ENCODE data around the gene BTG1. TPM values are rescaled to one million over a fixed set of nuclear protein-coding genes. Genes with fewer than 3 reads are reported as not detected.

Gene BTG1
- total RNA-seq, 1 experiment from 2014 or later: 29.8 TPM

DNA sequence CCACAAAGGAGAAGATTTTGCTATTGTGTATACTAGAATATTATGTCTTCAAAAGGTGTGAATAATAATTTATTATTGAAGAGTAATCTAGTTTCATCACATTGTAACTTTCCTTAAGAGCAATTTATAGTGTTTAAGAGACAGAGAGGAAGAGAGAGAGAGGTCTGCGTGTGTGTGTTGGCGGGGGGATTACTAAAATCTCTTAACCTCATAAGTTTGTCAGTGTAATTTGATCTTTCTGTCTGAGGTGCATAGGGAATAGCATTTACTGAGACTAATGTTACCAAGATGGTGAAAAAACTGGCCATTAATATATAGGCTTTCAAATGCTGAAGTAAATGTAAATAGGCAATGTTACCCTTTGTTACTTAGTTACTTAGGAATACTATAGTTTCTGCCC lies 48.2 kb upstream of the BTG1 start:
- Histone ChIP-seq H3K36me3 (ENCODE audit: low read depth, low read length) (no peaks in the 10 kb centered on the region), H3K4me1 (ENCODE audit: insufficient read depth, low read length) (no peaks in the 10 kb centered on the region), H4K20me1 (ENCODE audit: low read length) (no peaks in the 10 kb centered on the region), H3K27me3 (ENCODE audit: low read length) (no peaks in the 10 kb centered on the region), H2AFZ (ENCODE audit: low read length) (no peak overlapping the region), H3K79me2 (ENCODE audit: low read length) (no peaks in the 10 kb centered on the region), H3K4me3 (ENCODE audit: low read length) (no peak overlapping the region), H3K4me2 (ENCODE audit: low read length) (no peak overlapping the region), H3K9me3 (ENCODE audit: low read length) (no peaks in the 10 kb centered on the region), H3F3A (ENCODE audit: low read length, unreplicated experiment) (no peaks in the 10 kb centered on the region), H3K9me2 (replicated peaks; ENCODE audit: low read length) (no peaks in the 10 kb centered on the region), H3K9ac (ENCODE audit: low read length) (no peak overlapping the region), H3K27ac (ENCODE audit: low read length) (no peak overlapping the region)
- ChIA-PET CTCF (interaction anchor here (0.7 kb wide), 1 partner anchor 356 kb away, joined by 3 read pairs; no protein-coding TSS in a partner anchor), POLR2A (ENCODE audit: unreplicated experiment) (no interaction called here)
- BruUV-seq (replicated peaks): no TSS peak
- TF ChIP-seq CTCF (conservative IDR thresholded peaks at IDR 0.05; ENCODE audit: low read depth, low read length) (no peak), EZH2 (IDR thresholded peaks at IDR 0.05; ENCODE audit: low read length, unreplicated experiment) (no peak), EZH2phosphoT487 (IDR thresholded peaks at IDR 0.05; ENCODE audit: borderline replicate concordance, low read length) (no peak)
- no peak for DNase-seq
- intact Hi-C loops (cut with micrococcal nuclease): no loop called here
- ATAC-seq: no peak

- BruUV-seq (replicated peaks): no TSS peak
- Histone ChIP-seq H3F3A (ENCODE audit: low read length, unreplicated experiment) (no peaks in the 10 kb centered on the region), H3K4me3 (ENCODE audit: low read length) (no peak overlapping the region), H3K27me3 (ENCODE audit: low read length) (no peaks in the 10 kb centered on the region), H3K9me2 (replicated peaks; ENCODE audit: low read length) (no peaks in the 10 kb centered on the region), H3K9ac (ENCODE audit: low read length) (no peak overlapping the region), H3K9me3 (ENCODE audit: low read length) (no peaks in the 10 kb centered on the region), H3K79me2 (ENCODE audit: low read length) (no peaks in the 10 kb centered on the region), H2AFZ (ENCODE audit: low read length) (no peak overlapping the region), H3K4me1 (ENCODE audit: insufficient read depth, low read length) (no peaks in the 10 kb centered on the region), H3K36me3 (ENCODE audit: low read depth, low read length) (no peaks in the 10 kb centered on the region), H4K20me1 (ENCODE audit: low read length) (no peaks in the 10 kb centered on the region), H3K4me2 (ENCODE audit: low read length) (no peak overlapping the region), H3K27ac (ENCODE audit: low read length) (no peak overlapping the region)
- TF ChIP-seq EZH2 (IDR thresholded peaks at IDR 0.05; ENCODE audit: low read length, unreplicated experiment): no peak
- intact Hi-C loops (cut with micrococcal nuclease): no loop called here
- ChIA-PET CTCF (interaction anchor here (0.7 kb wide), 1 partner anchor 357 kb away, joined by 3 read pairs; no protein-coding TSS in a partner anchor), POLR2A (ENCODE audit: unreplicated experiment) (no interaction called here)
- ATAC-seq (no peak), DNase-seq (no peak)
Observed at GRCh38 chr12:92193063-92193462, 47.4 kb upstream of the BTG1 start.

DNA sequence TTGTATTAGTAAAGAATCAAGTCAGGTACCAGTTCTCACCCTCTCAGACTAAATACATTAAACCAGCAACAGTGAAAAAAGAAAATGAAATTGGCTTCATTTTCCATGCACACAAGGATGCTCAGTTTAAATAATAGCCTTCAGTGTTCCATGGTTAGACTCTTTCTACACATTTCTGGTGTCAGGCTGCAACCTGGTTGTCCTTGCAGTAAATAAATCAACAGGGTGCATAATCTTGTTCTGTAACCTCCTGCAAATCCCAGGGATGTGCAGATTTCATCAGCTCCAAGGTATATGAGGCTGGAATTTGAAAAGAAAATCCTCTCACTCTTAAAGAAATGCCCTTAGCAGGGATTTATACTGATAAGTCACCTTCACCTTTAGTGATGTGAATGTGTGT lies 46.7 kb upstream of the BTG1 start:
- H3K4me2 ChIP-seq (ENCODE audit: low read length): no peak overlapping the region
- H3K4me1 ChIP-seq (ENCODE audit: insufficient read depth, low read length): no peaks in the 10 kb centered on the region
- DNase-seq (no peak), ATAC-seq (no peak)
- no peaks in the 10 kb centered on the region for H3K9me2 ChIP-seq (replicated peaks; ENCODE audit: low read length)
- no TSS peak for BruUV-seq (replicated peaks)
- TF ChIP-seq EZH2 (IDR thresholded peaks at IDR 0.05; ENCODE audit: low read length, unreplicated experiment): no peak
- no peak for TF ChIP-seq EZH2phosphoT487 (IDR thresholded peaks at IDR 0.05; ENCODE audit: borderline replicate concordance, low read length)
- TF ChIP-seq CTCF (conservative IDR thresholded peaks at IDR 0.05; ENCODE audit: low read depth, low read length): no peak
- no peaks in the 10 kb centered on the region for H3K79me2 ChIP-seq (ENCODE audit: low read length)
- no peak overlapping the region for H3K4me3 ChIP-seq (ENCODE audit: low read length)
- no peaks in the 10 kb centered on the region for H3F3A ChIP-seq (ENCODE audit: low read length, unreplicated experiment)
- H3K9ac ChIP-seq (ENCODE audit: low read length): no peak overlapping the region
- intact Hi-C loops (cut with micrococcal nuclease): no loop called here
- ChIA-PET POLR2A (ENCODE audit: unreplicated experiment) (no interaction called here), CTCF (no interaction called here)
- no peaks in the 10 kb centered on the region for H3K36me3 ChIP-seq (ENCODE audit: low read depth, low read length)
- no peaks in the 10 kb centered on the region for H3K9me3 ChIP-seq (ENCODE audit: low read length)
- H2AFZ ChIP-seq (ENCODE audit: low read length): no peak overlapping the region
- no peak overlapping the region for H3K27ac ChIP-seq (ENCODE audit: low read length)
- no peaks in the 10 kb centered on the region for H4K20me1 ChIP-seq (ENCODE audit: low read length)
- H3K27me3 ChIP-seq (ENCODE audit: low read length): no peaks in the 10 kb centered on the region
